MM.1S (cell line): Measurements from ENCODE around the gene AATK.

Source experiments
- CTCF ChIP-seq: fragments of 300-600 bp; sonication (generic); IDR thresholded peaks from 2 replicates; pipeline ENCODE4 v1.5.1; 2016; ENCODE audit warnings: antibody characterized with exemption, low read length, mixed read lengths
- EZH2 ChIP-seq: fragments of 300-600 bp; sonication (generic); optimal IDR thresholded peaks from 2 replicates; pipeline ENCODE3; 2017; ENCODE audit warnings: low read depth, mild to moderate bottlenecking, antibody characterized with exemption, low read length, mixed read lengths
- EZH2phosphoT487 ChIP-seq: fragments of 300-600 bp; sonication (generic); IDR thresholded peaks from 2 replicates; pipeline ENCODE4 v1.6.1; 2018; ENCODE audit warnings: antibody characterized with exemption, low read length

- TF ChIP-seq CTCF (no peak), EZH2 (no peak), EZH2phosphoT487 (no peak)
Observed at GRCh38 chr17:81085420-81085911, 80.6 kb downstream of the AATK start.
